ENCODE data around the gene LACTB.

The LACTB gene

GRCh38 chr15:63122002-63122875, 578 bp downstream of the LACTB start:
- peak; percentile 31 to 67 (median 34) for DNase-seq (ENCODE audit: low read depth in 3 of 3, low spot score in 1 of 3)

DNA sequence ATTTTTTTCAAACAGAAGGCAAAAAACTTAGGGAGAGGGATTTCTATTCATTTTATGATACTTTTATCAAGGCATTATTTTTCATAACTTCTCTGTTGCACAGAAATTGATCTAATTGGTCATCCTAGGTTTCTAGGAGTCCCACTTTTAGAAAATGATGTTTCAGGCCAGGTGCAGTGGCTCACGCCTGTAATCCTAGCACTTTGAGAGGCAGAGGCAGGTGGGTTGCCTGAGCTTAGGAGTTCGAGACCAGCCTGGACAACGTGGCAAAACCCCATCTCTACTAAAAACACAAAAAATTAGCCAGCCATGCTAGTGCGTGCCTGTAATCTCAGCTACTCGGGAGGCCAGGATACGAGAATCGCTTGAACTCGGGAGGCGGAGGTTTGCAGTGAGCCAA, 2.8 kb downstream of the LACTB start:
- DNase-seq (ENCODE audit: low read depth in 3 of 3, low spot score in 1 of 3), result no peak

DNA sequence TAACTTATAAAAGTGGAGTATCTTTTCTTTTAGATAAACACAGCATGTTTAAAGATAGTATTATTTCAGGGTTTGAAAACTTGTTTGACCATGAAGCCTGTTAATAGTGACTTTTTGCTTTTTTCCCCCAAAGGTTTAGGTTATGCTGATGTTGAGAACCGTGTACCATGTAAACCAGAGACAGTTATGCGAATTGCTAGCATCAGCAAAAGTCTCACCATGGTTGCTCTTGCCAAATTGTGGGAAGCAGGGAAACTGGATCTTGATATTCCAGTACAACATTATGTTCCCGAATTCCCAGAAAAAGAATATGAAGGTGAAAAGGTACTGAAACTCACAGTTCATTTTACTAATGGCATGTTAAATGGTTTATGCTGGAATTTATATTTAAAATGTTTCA, 5.1 kb downstream of the LACTB start:
- DNase-seq (ENCODE audit: low read depth in 3 of 3, low spot score in 1 of 3), result no peak

DNA sequence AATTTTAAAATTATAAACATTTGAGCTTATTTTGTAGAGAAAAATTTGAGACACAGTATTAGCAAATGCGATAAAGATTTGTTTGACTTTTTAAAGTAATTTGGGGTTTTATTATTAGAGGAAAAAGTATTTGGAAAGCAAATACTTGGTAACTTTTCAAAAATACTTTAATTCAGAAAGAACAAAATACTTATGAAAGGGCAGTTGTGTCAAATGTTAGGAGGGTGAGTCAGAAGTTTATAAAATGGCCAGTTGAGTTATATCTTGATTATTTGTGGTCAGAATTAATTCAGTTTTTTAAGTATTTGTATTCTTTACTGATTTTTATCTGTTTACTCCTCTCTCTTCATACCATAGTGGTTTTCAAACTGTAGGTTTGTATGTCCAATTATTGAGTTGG, 12.1 kb downstream of the LACTB start:
- no peak for DNase-seq (ENCODE audit: low read depth in 3 of 3, low spot score in 1 of 3)

DNA sequence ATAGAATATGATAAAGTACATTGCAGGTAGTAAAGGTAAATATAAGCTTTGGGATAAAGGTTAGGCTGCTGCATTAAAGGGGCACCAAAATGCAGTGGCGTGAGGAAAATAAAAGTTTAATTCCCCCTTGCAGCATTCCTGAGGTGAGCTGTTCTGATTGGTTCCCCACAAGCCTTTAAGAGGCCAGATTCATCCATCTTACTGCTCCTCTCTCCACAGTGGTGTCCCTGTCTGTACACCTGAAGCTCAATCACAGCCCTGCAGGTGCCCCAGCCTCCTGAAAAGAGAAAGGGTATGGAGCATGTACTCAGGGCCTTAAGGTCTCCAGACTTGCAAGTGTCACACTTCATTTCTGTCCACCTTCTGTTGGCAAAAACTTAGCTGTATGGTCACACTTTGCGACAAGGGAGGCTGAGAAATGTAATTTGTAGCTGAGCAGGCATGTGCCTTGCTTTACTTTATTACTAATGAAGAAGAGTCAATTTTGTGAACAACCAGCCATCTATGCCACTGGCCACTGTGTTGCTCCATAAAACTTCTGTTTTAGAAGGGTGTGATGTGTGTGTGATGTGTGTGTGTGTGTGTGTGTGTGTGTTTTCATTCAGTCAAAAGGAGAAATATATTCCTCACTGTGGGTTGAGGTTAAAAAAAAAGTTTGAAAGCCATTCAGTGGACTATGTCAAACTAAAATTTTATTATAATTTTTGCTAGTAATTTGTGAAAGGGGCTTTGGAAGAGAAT, 12.8 kb downstream of the LACTB start:
- no peak for DNase-seq (ENCODE audit: low read depth in 3 of 3, low spot score in 1 of 3)

DNA sequence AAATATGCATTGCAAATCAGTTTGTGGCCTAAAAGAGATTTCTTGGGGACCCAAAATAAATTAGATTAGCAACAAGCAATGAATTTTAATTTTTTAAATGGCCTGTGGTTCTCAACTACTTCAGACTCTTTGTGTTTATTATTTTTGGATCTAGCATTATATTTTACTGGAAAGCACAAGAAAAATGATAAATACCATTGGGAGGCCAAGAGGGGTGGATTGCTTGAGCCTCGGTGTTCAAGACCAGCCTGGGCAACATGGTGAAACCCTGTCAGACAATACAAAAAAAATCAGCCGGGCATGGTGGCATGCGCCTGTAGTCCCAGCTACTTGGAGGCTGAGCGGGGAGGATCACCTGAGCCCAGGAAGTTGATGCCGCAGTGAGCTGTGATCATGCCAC, 13.6 kb downstream of the LACTB start:
- DNase-seq (ENCODE audit: low read depth in 3 of 3, low spot score in 1 of 3), result no peak

GRCh38 chr15:63135804-63136203, 14.1 kb downstream of the LACTB start:
- DNase-seq (ENCODE audit: low read depth in 3 of 3, low spot score in 1 of 3), result no peak

- no peak for DNase-seq (ENCODE audit: low read depth in 3 of 3, low spot score in 1 of 3)
Observed at GRCh38 chr15:63136742-63137141, 15.1 kb downstream of the LACTB start.

- no peak for DNase-seq (ENCODE audit: low read depth in 3 of 3, low spot score in 1 of 3)
Observed at GRCh38 chr15:63140936-63141335, 19.3 kb downstream of the LACTB start.

DNA sequence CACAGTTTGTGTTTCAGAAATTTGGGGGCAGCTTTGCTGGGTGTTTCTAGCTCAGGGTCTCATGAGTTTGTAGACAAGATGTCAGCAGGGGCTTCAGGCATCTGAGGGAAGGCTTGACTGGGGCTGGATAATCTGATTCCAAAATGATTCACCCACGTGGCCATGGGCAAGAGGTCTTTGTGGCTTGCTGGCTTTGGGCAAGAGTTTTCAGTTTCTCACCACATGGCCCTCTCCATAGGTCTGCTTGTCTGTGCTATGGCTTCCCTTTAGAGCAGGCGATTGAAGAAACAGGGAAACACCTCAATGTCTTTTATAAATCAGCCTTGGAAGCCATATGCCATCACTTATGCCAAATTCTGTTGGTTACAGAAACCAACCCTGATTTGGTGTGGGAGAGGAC, 23.8 kb downstream of the LACTB start:
- DNase-seq (ENCODE audit: low read depth in 3 of 3, low spot score in 1 of 3), result no peak

GRCh38 chr15:63146684-63147083, 25.0 kb downstream of the LACTB start:
- no peak for DNase-seq (ENCODE audit: low read depth in 3 of 3, low spot score in 1 of 3)

DNA sequence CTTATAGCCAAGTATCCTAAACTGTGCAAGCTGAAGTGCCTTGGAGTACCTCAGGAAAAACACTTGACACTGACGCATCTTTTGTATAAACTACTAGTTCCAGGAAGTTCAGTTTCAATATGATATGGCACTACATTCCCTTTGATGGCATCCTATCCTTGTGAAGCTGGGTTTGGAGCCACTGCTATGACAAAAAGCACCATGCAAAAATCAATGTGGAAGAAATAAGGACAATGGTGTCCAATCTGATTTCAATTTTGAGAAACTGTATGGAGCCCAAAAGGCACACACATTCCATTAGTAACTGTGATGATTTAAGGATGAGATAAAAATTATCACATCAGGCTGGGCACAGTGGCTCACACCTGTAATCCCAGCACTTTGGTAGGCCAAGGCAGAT, 30.0 kb downstream of the LACTB start:
- DNase-seq (ENCODE audit: low read depth in 3 of 3, low spot score in 1 of 3), result no peak

DNA sequence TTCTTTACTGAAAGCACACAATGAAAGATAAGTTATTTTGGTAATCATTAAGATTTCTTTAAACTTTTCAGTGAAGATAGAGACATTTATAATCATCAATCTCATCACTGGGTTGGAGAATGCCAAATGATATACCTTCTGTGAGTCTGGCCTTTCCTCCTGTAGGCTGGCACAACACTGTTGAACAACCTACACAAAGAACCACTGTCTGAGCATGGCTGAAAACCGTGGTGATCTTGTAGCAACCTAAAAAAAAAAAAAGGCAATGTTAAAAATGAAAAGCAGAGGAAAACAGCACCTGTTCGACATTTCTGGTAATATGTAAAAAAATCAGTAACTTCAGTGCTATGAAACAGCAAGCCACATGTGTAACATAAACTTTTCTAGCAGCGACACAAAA, 33.8 kb downstream of the LACTB start:
- DNase-seq (ENCODE audit: low read depth in 3 of 3, low spot score in 1 of 3), result no peak

DNA sequence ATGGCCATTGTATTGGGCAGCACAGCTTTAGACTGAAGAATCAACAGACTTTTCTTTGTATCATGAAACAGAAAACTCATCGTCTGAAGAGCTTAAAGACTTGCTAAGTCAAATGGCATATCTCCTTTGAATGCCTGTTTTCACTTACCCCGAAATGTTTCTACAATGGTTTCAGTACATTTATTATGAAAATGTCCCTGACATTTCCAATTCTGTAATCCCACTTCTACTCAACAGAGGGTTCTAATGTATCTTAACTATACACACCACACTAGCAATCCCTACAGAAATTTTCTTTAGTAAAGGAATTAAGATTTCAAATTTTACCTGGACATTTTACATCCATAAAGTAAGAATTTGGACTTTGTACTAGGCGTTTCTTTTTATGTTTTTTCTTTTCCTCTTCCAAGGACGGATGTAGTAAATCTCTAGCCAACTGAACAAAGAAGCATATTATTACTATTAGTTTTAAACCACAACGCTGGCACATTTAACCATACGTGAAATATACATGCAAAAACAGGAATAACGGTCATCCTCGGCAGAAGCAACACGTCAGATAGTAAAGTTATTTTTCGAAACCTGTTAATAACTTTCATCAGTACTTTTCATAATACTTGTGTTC, 34.5 kb downstream of the LACTB start:
- DNase-seq (ENCODE audit: low read depth in 3 of 3, low spot score in 1 of 3), result no peak

DNA sequence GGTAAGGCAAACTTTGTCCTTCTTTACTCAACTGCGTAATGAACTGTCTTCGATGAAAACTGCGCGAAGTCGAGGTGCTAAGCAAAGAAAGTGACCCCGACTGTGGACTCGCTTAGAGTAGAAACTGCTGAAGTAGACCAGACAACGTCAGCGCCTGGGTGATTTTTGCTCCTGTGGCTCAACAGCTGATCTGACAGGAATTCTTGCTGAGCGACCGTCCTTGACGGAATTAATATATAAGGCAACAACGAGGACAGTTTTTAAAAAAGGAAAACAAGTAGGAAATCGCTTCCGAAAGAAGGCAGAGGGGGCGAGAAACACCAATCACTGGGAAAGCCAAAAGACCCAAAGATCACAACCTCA, 35.1 kb downstream of the LACTB start:
- no peak for DNase-seq (ENCODE audit: low read depth in 3 of 3, low spot score in 1 of 3)

DNA sequence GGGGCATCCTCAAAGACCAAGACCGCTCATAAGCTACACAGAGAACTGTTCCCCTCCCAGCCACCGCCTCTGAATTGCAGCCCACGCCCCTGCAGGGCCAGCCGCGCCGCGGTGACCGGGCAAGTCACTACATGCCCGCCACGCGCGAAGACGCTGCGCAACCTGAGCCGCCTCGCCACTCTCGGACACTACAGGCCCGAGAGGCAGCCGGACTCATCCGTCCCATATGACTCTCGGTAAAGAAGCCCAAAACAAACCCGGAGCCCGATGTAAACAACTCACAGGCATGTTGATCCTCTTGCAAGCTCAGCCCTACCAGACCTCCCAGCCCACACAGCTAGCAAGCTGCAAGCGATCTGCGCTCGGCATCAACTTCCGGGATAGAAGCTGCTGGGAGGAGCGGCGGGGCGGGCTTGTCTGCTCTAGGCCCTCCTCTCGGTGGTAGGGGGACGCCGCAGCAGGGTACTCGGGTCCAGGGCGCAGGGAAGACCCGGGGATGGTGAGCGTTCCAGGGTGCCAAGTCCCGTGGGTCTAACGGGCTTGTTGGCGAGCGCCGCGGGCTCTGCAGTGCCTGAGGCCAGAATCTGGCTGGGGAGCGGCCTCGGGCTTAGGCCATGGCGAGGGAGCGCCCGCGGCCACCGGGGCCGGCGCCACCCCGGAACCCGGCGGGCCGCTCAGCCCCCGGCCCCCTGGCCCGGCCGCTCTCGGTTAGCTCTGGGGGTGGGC, 35.6 kb downstream of the LACTB start, which contains the start of gene RPS27L:
TSS of gene RPS27L (minus strand) at position 360 of the 726 bp plus-strand sequence. CDS start at position 288, 72 bp downstream.
- DNase-seq (ENCODE audit: low read depth in 3 of 3, low spot score in 1 of 3), result peak; percentile 54 to 75 (median 70)

DNA sequence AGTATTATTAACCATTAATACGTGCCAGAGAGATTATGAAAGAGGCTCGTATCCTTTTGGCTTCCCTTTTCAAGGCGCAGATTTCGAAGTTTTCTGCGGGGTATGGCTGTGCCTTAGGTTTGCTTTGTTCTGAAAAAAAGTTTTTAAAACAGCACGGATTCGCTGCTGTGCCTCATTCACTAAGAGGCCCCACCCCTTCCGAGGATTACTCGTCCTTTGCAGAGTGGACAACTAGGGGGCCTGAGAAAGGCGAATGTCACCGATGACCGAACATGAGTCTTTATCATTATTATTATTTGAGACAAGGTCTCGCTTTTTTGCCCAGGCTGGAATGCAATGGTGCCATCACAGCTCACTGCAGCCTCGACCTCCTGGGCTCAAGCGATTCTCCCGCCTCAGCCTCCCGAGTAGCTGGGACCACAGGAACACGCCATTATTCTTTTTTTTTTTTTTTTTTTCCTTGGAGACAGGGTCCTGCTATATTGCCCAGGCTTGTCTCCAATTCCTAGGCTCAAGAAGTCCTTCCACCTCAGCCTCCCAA, 36.3 kb downstream of the LACTB start:
- DNase-seq (ENCODE audit: low read depth in 3 of 3, low spot score in 1 of 3), result no peak

GRCh38 chr15:63160638-63161037, 39.0 kb downstream of the LACTB start:
- no peak for DNase-seq (ENCODE audit: low read depth in 3 of 3, low spot score in 1 of 3)

GRCh38 chr15:63163217-63163616, 41.6 kb downstream of the LACTB start:
- no peak for DNase-seq (ENCODE audit: low read depth in 3 of 3, low spot score in 1 of 3)

DNA sequence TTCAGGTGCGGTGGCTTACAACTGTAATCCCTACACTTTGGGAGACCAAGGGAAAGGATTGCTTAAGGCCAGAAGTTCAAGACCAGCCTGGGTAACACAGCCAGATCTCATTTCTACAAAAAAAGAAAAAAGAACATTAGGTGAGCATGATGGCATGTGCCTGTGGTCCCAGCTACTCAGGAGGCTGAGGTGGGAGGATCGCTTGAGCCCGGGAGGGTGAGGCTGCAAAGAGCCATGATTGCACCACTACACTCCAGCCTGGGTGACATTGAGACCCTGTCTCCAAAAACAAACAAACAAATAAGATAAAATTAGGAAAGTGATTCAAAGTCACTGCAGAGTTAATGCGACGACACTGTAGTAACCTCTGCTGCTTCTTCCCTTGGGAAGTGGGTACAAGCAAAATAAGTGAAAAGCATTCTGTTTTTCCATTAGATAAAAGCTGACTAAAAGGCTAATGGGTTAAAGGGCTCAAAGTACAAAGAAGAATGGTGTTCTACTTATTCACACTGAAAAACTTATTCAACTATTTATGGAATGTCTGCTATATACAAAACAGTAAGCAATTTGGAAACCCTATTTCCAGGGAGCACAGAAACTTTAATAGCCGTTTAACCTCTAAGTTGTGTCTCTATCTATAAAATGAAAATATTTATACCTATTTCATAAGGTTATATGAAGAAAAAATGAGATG, 43.7 kb downstream of the LACTB start:
- DNase-seq (ENCODE audit: low read depth in 3 of 3, low spot score in 1 of 3), result no peak
